SK-N-SH (cell line): ENCODE data around the gene LSM3. TPM values are rescaled to one million over a fixed set of nuclear protein-coding genes. Genes with fewer than 3 reads are reported as not detected.

Source experiments
- CTCF ChIA-PET: fragments of 300-600, 350-600 bp; formaldehyde crosslinking; extraction: SDS; loops from one replicate; lab custom pipeline; 2021; lab: Yijun Ruan, JAX
- POLR2A ChIA-PET: fragments of 350-600 bp; sonication (Branson Sonifier 250); formaldehyde crosslinking; extraction: SDS; loops from one replicate; lab custom pipeline; 2020; ENCODE audit warnings: antibody characterized with exemption, inconsistent platforms; lab: Yijun Ruan, JAX
- DNase-seq: peaks from one replicate; pipeline ENCODE4 v3.0.0; 2012
- H2AFZ ChIP-seq: fragments of 200-600 bp; sonication (generic); 2 replicates; pipeline ENCODE4 v1.8.1; 2016; ENCODE audit warnings: antibody characterized with exemption, mild to moderate bottlenecking, low read depth
- H3F3A ChIP-seq: fragments of 200-600 bp; sonication (generic); replicated peaks from 2 replicates; pipeline ENCODE3; 2016; ENCODE audit warnings: antibody characterized with exemption, mild to moderate bottlenecking; ENCODE audit not compliant: insufficient read depth
- H3K27ac ChIP-seq, 2 experiments: fragments of 200-500 bp in 1 of 2; fragments of 200-600 bp in 1 of 2; sonication (Bioruptor generic) in 1 of 2; sonication (generic), shearing (Covaris generic) in 1 of 2; 2 replicates each; pipeline versions ENCODE4 v1.5.1 to v1.6.1; 2014 to 2016; ENCODE audit warnings: low read depth in 2 of 2, inconsistent platforms in 1 of 2, low read length in 1 of 2, mild to moderate bottlenecking in 1 of 2, mixed read lengths in 1 of 2
- H3K27me3 ChIP-seq: fragments of 200-600 bp; sonication (generic), shearing (Covaris generic); 2 replicates; pipeline ENCODE4 v1.6.1; 2016; ENCODE audit warnings: mixed run types; ENCODE audit not compliant: insufficient read depth
- H3K36me3 ChIP-seq, 2 experiments: fragments of 200-500 bp in 1 of 2; fragments of 200-600 bp in 1 of 2; sonication (Bioruptor generic) in 1 of 2; sonication (generic) in 1 of 2; replicated peaks in 1 of 2; 2 replicates each; pipeline versions ENCODE3 to v1.5.1; 2014 to 2016; ENCODE audit warnings: low read length in 1 of 2, mild to moderate bottlenecking in 1 of 2; ENCODE audit not compliant: insufficient read depth in 2 of 2, control insufficient read depth in 1 of 2
- H3K4me1 ChIP-seq, 2 experiments: fragments of 200-500 bp in 1 of 2; fragments of 200-600 bp in 1 of 2; sonication (Bioruptor generic) in 1 of 2; sonication (generic), shearing (Covaris generic) in 1 of 2; 2 replicates each; pipeline versions ENCODE4 v1.5.1 to v1.6.1; 2014 to 2016; ENCODE audit warnings: low read depth in 1 of 2, low read length in 1 of 2, mixed run types in 1 of 2; ENCODE audit not compliant: insufficient read depth in 2 of 2, control insufficient read depth in 1 of 2
- H3K4me2 ChIP-seq: fragments of 200-600 bp; sonication (generic), shearing (Covaris generic); 2 replicates; pipeline ENCODE4 v1.6.1; 2017; ENCODE audit warnings: mixed run types
- H3K4me3 ChIP-seq, 2 experiments: fragments of 200-500 bp in 1 of 2; fragments of 200-600 bp in 1 of 2; sonication (Bioruptor generic) in 1 of 2; sonication (generic), shearing (Covaris generic) in 1 of 2; 2 replicates each; pipeline versions ENCODE4 v1.5.1 to v1.8.1; 2014 to 2016; ENCODE audit warnings: low read depth in 2 of 2, inconsistent platforms in 1 of 2, low read length in 1 of 2, mild to moderate bottlenecking in 1 of 2, mixed read lengths in 1 of 2, moderate library complexity in 1 of 2
- H3K79me2 ChIP-seq: fragments of 200-600 bp; sonication (generic); 2 replicates; pipeline ENCODE4 v1.8.1; 2017; ENCODE audit warnings: mild to moderate bottlenecking; ENCODE audit not compliant: insufficient read depth
- H3K9ac ChIP-seq: fragments of 200-600 bp; sonication (generic); 2 replicates; pipeline ENCODE4 v1.6.1; 2017; ENCODE audit warnings: mixed run types
- H3K9me2 ChIP-seq: fragments of 200-600 bp; sonication (generic); 2 replicates; pipeline ENCODE4 v1.6.1; 2017; ENCODE audit warnings: mixed run types
- H3K9me3 ChIP-seq: fragments of 200-600 bp; sonication (generic); 2 replicates; pipeline ENCODE4 v1.6.1; 2017; ENCODE audit warnings: mixed run types, mild to moderate bottlenecking, moderate library complexity
- H4K20me1 ChIP-seq: fragments of 200-600 bp; sonication (generic); 2 replicates; pipeline ENCODE4 v1.6.1; 2017; ENCODE audit warnings: mild to moderate bottlenecking, mixed run types; ENCODE audit not compliant: insufficient read depth
- CHD2 ChIP-seq: fragments of 150-350 bp; IDR thresholded peaks from 2 replicates; pipeline ENCODE4 v1.6.1; 2018; ENCODE audit warnings: low read length; ENCODE audit not compliant: partially characterized antibody
- CTCF ChIP-seq: fragments of 200-600 bp; sonication (generic); IDR thresholded peaks from 2 replicates; pipeline ENCODE4 v1.6.1; 2017; ENCODE audit warnings: antibody characterized with exemption, mild to moderate bottlenecking, moderate library complexity
- EZH2phosphoT487 ChIP-seq: fragments of 200-600 bp; sonication (generic); IDR thresholded peaks from 2 replicates; pipeline ENCODE4 v1.6.1; 2017; ENCODE audit warnings: low read depth, mixed run types, mild to moderate bottlenecking, antibody characterized with exemption, moderate library complexity, borderline replicate concordance
- FOXJ3 ChIP-seq: sonication (generic); formaldehyde crosslinking; IDR thresholded peaks from 2 replicates; pipeline ENCODE4 v1.5.1; 2020; ENCODE audit warnings: mild to moderate bottlenecking, missing genetic modification reagents
- FOXM1 ChIP-seq: IDR thresholded peaks from 2 replicates; pipeline ENCODE4 v1.4.0; 2012; ENCODE audit warnings: low read depth, mild to moderate bottlenecking
- GABPA ChIP-seq: IDR thresholded peaks from 2 replicates; pipeline ENCODE4 v1.4.0; 2012; ENCODE audit warnings: low read depth, mild to moderate bottlenecking
- IRF3 ChIP-seq: fragments of 150-350 bp; IDR thresholded peaks from 2 replicates; pipeline ENCODE4 v1.6.1; 2016; ENCODE audit warnings: mild to moderate bottlenecking, low read depth, low read length
- MXI1 ChIP-seq: IDR thresholded peaks from 2 replicates; pipeline ENCODE4 v1.6.1; 2012; ENCODE audit warnings: mild to moderate bottlenecking, low read depth, low read length, improper control_type of control experiment
- NRF1 ChIP-seq: IDR thresholded peaks from 2 replicates; pipeline ENCODE4 v1.6.1; 2012; ENCODE audit warnings: low read depth, mild to moderate bottlenecking, low read length
- PBX3 ChIP-seq: IDR thresholded peaks from 2 replicates; pipeline ENCODE4; 2012
- POLR2AphosphoS5 ChIP-seq: IDR thresholded peaks from 2 replicates; pipeline ENCODE4 v1.6.1; 2012; ENCODE audit warnings: low read depth, low read length
- REST ChIP-seq: IDR thresholded peaks from 2 replicates; pipeline ENCODE4 v1.6.1; 2012; ENCODE audit warnings: mild to moderate bottlenecking, low read depth, low read length, moderate library complexity
- RFX5 ChIP-seq: IDR thresholded peaks from 2 replicates; pipeline ENCODE4 v1.6.1; 2012; ENCODE audit warnings: mild to moderate bottlenecking, improper control_type of control experiment, low read length
- RXRA ChIP-seq: IDR thresholded peaks from 2 replicates; pipeline ENCODE4 v1.4.0; 2012; ENCODE audit warnings: low read depth, mild to moderate bottlenecking, borderline replicate concordance
- SMC3 ChIP-seq: IDR thresholded peaks from 2 replicates; pipeline ENCODE4 v1.6.1; 2012; ENCODE audit warnings: low read depth, low read length, improper control_type of control experiment
- TAF1 ChIP-seq: IDR thresholded peaks from 2 replicates; pipeline ENCODE4 v1.6.1; 2012; ENCODE audit warnings: low read depth, mild to moderate bottlenecking, low read length, moderate library complexity, borderline replicate concordance
- TEAD4 ChIP-seq: IDR thresholded peaks from 2 replicates; pipeline ENCODE4 v1.4.0; 2012; ENCODE audit warnings: mild to moderate bottlenecking, borderline replicate concordance; ENCODE audit not compliant: insufficient read depth
- USF1 ChIP-seq: IDR thresholded peaks from 2 replicates; pipeline ENCODE4 v1.4.0; 2012; ENCODE audit warnings: low read depth, borderline replicate concordance
- YY1 ChIP-seq: IDR thresholded peaks from 2 replicates; pipeline ENCODE4 v1.4.0; 2012; ENCODE audit warnings: low read depth, mild to moderate bottlenecking
- ZBTB33 ChIP-seq: IDR thresholded peaks from 2 replicates; pipeline ENCODE4 v1.4.0; 2012; ENCODE audit warnings: low read depth, borderline replicate concordance
- WGBS: methylation state at CpG from one replicate; pipeline ENCODE4 v1.1.6; 2017; ENCODE audit warnings: low lambda C conversion rate; 5-methylcytosine and 5-hydroxymethylcytosine counted together
- polyA plus RNA-seq, 3 experiments: library from polyadenylated mRNA; depleted of rRNA; stranded (reverse); fragments of >200 nt; gene quantifications; 2 replicates each; pipeline ENCODE4 v1.2.3, GENCODE V29; 2012

The LSM3 gene
- polyA plus RNA-seq, 1 of the 3 experiments (the other 2 are of a cell fraction), result 5.1 TPM

- Histone ChIP-seq H4K20me1 (no peaks in the 10 kb centered on the region), H3K4me3 (no peak overlapping the region), H3F3A (peaks cover 16% of the 10 kb centered on the region), H3K9me2 (no peaks in the 10 kb centered on the region), H3K4me2 (no peak overlapping the region), H3K9ac (no peak overlapping the region), H3K27me3 (no peaks in the 10 kb centered on the region), H3K79me2 (no peaks in the 10 kb centered on the region), H3K4me1 (peaks cover 4 to 19% of the 10 kb centered on the region in 2 experiments; a peak in 2 of 4 replicates), H3K9me3 (no peaks in the 10 kb centered on the region), H3K36me3 (no peaks in the 10 kb centered on the region), H2AFZ (no peak overlapping the region), H3K27ac (no peak overlapping the region)
- POLR2A ChIA-PET, result no interaction called here
- CTCF ChIA-PET, result interaction anchor here (0.9 to 2.5 kb wide), 4 partner anchors 9 to 262 kb away, joined by 3 to 10 read pairs (median 4); no protein-coding TSS in a partner anchor
- no peak for DNase-seq
- 88% methylated on average over 6 of the region's 6 CpGs for WGBS
- TF ChIP-seq MXI1 (no peak), TAF1 (no peak), TEAD4 (no peak), USF1 (no peak), POLR2AphosphoS5 (no peak), FOXJ3 (CRISPR knock-in tag) (no peak), IRF3 (no peak), EZH2phosphoT487 (no peak), RFX5 (no peak), GABPA (no peak), PBX3 (no peak), CTCF (no peak), FOXM1 (no peak), ZBTB33 (no peak), REST (no peak), YY1 (no peak), CHD2 (no peak), NRF1 (no peak), SMC3 (no peak), RXRA (no peak)
Measured at GRCh38 chr3:14206548-14207177, 28.0 kb downstream of the LSM3 start.
